OCI-LY3 (cell line): ENCODE results near the gene SAMD8.
"Not testable (repeated sequence)": the region's sequence is repeated elsewhere in the genome, so short reads cannot be mapped to it uniquely, and the experiment has no call there.

ENCODE experiments used
- H2AFZ ChIP-seq: fragments of 200-600, 300-600 bp; shearing (Covaris generic); 2 replicates; pipeline ENCODE4 v1.6.0; 2014; ENCODE audit warnings: antibody characterized with exemption, low read depth, low read length
- H3K27ac ChIP-seq: fragments of 200-600, 300-600 bp; sonication (generic); 2 replicates; pipeline ENCODE4 v1.5.1; 2014; ENCODE audit warnings: mild to moderate bottlenecking, low read length, moderate library complexity, mixed read lengths
- H3K27me3 ChIP-seq: fragments of 200-600, 300-600 bp; sonication (generic); 2 replicates; pipeline ENCODE4 v1.6.1; 2014; ENCODE audit warnings: low read depth, low read length, mixed read lengths
- H3K36me3 ChIP-seq: fragments of 200-600, 300-600 bp; sonication (generic); replicated peaks from 2 replicates; pipeline ENCODE3; 2014; ENCODE audit warnings: low read depth, low read length, mixed read lengths
- H3K4me1 ChIP-seq: fragments of 300-600, 200-600 bp; sonication (generic); 2 replicates; pipeline ENCODE4 v1.6.1; 2014; ENCODE audit warnings: low read length, mixed read lengths
- H3K4me2 ChIP-seq: fragments of 200-600, 300-600 bp; sonication (generic); 2 replicates; pipeline ENCODE4 v1.6.1; 2014; ENCODE audit warnings: low read length, mixed read lengths
- H3K4me3 ChIP-seq: fragments of 300-600, 200-600 bp; sonication (generic); 2 replicates; pipeline ENCODE4 v1.5.1; 2014; ENCODE audit warnings: antibody characterized with exemption, mild to moderate bottlenecking, low read length, moderate library complexity
- H3K79me2 ChIP-seq: fragments of 300-600, 200-600 bp; shearing (Covaris generic); 2 replicates; pipeline ENCODE4 v1.6.1; 2014; ENCODE audit warnings: mild to moderate bottlenecking, low read length, mixed read lengths
- H3K9ac ChIP-seq: fragments of 300-600, 200-600 bp; shearing (Covaris generic); 2 replicates; pipeline ENCODE4 v1.6.0; 2014; ENCODE audit warnings: mild to moderate bottlenecking, low read length, moderate library complexity
- H3K9me3 ChIP-seq: fragments of 200-600, 300-600 bp; shearing (Covaris generic); 2 replicates; pipeline ENCODE4 v1.6.1; 2014; ENCODE audit warnings: low read length, mixed read lengths; ENCODE audit not compliant: insufficient read depth
- H4K20me1 ChIP-seq: fragments of 200-600, 300-600 bp; sonication (generic); 2 replicates; pipeline ENCODE4 v1.6.1; 2016; ENCODE audit warnings: low read length, mixed read lengths; ENCODE audit not compliant: insufficient read depth
- CTCF ChIP-seq: fragments of 200-600, 300-600 bp; sonication (generic); IDR thresholded peaks from 2 replicates; pipeline ENCODE4 v1.5.1; 2014; ENCODE audit warnings: antibody characterized with exemption, low read length, low read depth
- EZH2phosphoT487 ChIP-seq: fragments of 200-600 bp; shearing (Covaris generic); IDR thresholded peaks from 2 replicates; pipeline ENCODE4 v1.6.1; 2018; ENCODE audit warnings: antibody characterized with exemption, mixed run types, low read depth

The SAMD8 gene

GRCh38 chr10:75203724-75204123, 92.3 kb downstream of the SAMD8 start:
- H4K20me1 ChIP-seq = no peaks in the 10 kb centered on the region
- H3K9ac ChIP-seq = no peak overlapping the region
- H3K36me3 ChIP-seq = no peaks in the 10 kb centered on the region
- H3K27ac ChIP-seq = no peak overlapping the region
- H3K4me2 ChIP-seq = no peak overlapping the region
- H3K4me1 ChIP-seq = no peaks in the 10 kb centered on the region
- TF ChIP-seq EZH2phosphoT487 (no peak), CTCF (no peak)
- H3K79me2 ChIP-seq = no peaks in the 10 kb centered on the region
- no peak overlapping the region for H2AFZ ChIP-seq
- H3K9me3 ChIP-seq = no peaks in the 10 kb centered on the region
- H3K4me3 ChIP-seq = no peak overlapping the region
- H3K27me3 ChIP-seq = no peaks in the 10 kb centered on the region

GRCh38 chr10:75205908-75206307, 94.5 kb downstream of the SAMD8 start:
- TF ChIP-seq CTCF = no peak
- no peak for TF ChIP-seq EZH2phosphoT487

GRCh38 chr10:75206638-75207037, 95.2 kb downstream of the SAMD8 start:
- not testable (repeated sequence) for H3K9ac ChIP-seq, H3K36me3 ChIP-seq, H3K4me2 ChIP-seq, H2AFZ ChIP-seq, H3K27ac ChIP-seq, H3K27me3 ChIP-seq, H3K4me1 ChIP-seq, H3K9me3 ChIP-seq, H3K4me3 ChIP-seq, H4K20me1 ChIP-seq
- H3K79me2 ChIP-seq = peaks cover 13% of the 10 kb centered on the region

More at GRCh38 chr10:75205908-75206307, 94.5 kb downstream of the SAMD8 start:
- H2AFZ ChIP-seq = no peak overlapping the region
- H3K4me3 ChIP-seq = no peak overlapping the region
- peaks cover 5% of the 10 kb centered on the region for H3K79me2 ChIP-seq
- no peaks in the 10 kb centered on the region for H3K27me3 ChIP-seq
- no peaks in the 10 kb centered on the region for H3K36me3 ChIP-seq
- no peak overlapping the region for H3K4me2 ChIP-seq
- H3K27ac ChIP-seq = no peak overlapping the region
- no peak overlapping the region for H3K9ac ChIP-seq
- no peaks in the 10 kb centered on the region for H3K9me3 ChIP-seq
- no peaks in the 10 kb centered on the region for H4K20me1 ChIP-seq
- H3K4me1 ChIP-seq = peaks cover 3% of the 10 kb centered on the region; the same call in 1 of the 2 replicates

GRCh38 chr10:75207079-75207856, 95.8 kb downstream of the SAMD8 start:
- H3K4me1 ChIP-seq = peaks cover 9% of the 10 kb centered on the region
- H3K27ac ChIP-seq = no peak overlapping the region
- peaks cover 19% of the 10 kb centered on the region for H3K79me2 ChIP-seq
- no peak overlapping the region for H2AFZ ChIP-seq
- TF ChIP-seq CTCF (no peak), EZH2phosphoT487 (no peak)
- H3K9me3 ChIP-seq = no peaks in the 10 kb centered on the region
- H3K4me3 ChIP-seq = no peak overlapping the region
- peaks cover 1% of the 10 kb centered on the region for H3K36me3 ChIP-seq
- H3K27me3 ChIP-seq = no peaks in the 10 kb centered on the region
- no peak overlapping the region for H3K9ac ChIP-seq
- no peaks in the 10 kb centered on the region for H4K20me1 ChIP-seq
- H3K4me2 ChIP-seq = no peak overlapping the region
